Measurements from ENCODE around the gene SDHAF3. TPM values are rescaled to one million over a fixed set of nuclear protein-coding genes. Genes with fewer than 3 reads are reported as not detected.
A peak's percentile ranks its signal among the peaks of the same experiment; 100 is the strongest.
"Not testable (repeated sequence)": the region's sequence is repeated elsewhere in the genome, so short reads cannot be mapped to it uniquely, and the experiment has no call there.

SDHAF3 gene
- total and polyA plus RNA-seq, 7 donors = 12.9 to 22.6 (median 14.1) TPM

- H3K27ac ChIP-seq = peak overlapping the region; percentile 70
- H3K9me3 ChIP-seq = no peaks in the 10 kb centered on the region
- WGBS, 3 donors = 17 to 18% (median 17%) methylated on average over 13 of the region's 13 CpGs
- no peak for DNase-seq
- H3K27me3 ChIP-seq (ENCODE audit: insufficient read depth in 3 of 3, low read length in 2 of 3) = no peaks in the 10 kb centered on the region
- intact Hi-C loops (cut with DNase I) = no loop called here
- H3K36me3 ChIP-seq (ENCODE audit: insufficient read depth in 1 of 2, low read depth in 1 of 2) = no peaks in the 10 kb centered on the region
- H3K4me1 ChIP-seq = peaks cover 14% of the 10 kb centered on the region
- ATAC-seq = no peak
- TF ChIP-seq CTCF (IDR thresholded peaks at IDR 0.05) = no peak
- H3K4me3 ChIP-seq = peak overlapping the region; percentile 82
These were observed 914 bp downstream of the SDHAF3 start for GRCh38 chr7:97118306-97118917.

DNA sequence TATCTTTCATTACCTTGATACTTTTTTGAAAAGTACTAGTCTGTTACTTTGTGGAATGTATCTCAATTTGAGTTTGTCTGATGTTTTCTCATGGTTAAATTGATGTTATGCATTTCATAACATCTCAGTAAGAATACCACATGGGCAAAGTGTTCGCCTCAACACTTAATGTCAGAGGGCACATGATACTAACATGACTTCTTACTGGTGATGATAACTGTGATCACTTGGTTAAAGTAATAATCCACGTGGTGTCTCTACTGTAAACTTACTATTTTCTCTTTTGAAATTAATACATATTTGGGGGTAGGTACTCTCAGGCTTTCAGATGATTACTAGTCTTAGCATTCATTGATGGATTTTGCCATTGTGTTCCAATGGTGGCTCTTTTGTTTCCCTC, 2.2 kb downstream of the SDHAF3 start:
- Histone ChIP-seq H3K9me3 (no peaks in the 10 kb centered on the region), H3K27me3 (ENCODE audit: insufficient read depth in 3 of 3, low read length in 2 of 3) (no peaks in the 10 kb centered on the region), H3K27ac (no peak overlapping the region), H3K36me3 (ENCODE audit: insufficient read depth in 1 of 2, low read depth in 1 of 2) (no peaks in the 10 kb centered on the region), H3K4me3 (no peak overlapping the region), H3K4me1 (peaks cover 14% of the 10 kb centered on the region)
- DNase-seq = no peak
- intact Hi-C loops (cut with DNase I) = no loop called here
- no peak for ATAC-seq
- WGBS, 3 donors = 88 to 91% (median 89%) methylated on average over 2 of the region's 2 CpGs
- TF ChIP-seq CTCF (IDR thresholded peaks at IDR 0.05) = no peak

GRCh38 chr7:97120713-97121457, 3.4 kb downstream of the SDHAF3 start:
- TF ChIP-seq CTCF (IDR thresholded peaks at IDR 0.05) = no peak
- no peak overlapping the region for H3K27ac ChIP-seq
- no peak for ATAC-seq
- peaks cover 14% of the 10 kb centered on the region for H3K4me1 ChIP-seq
- H3K9me3 ChIP-seq = no peaks in the 10 kb centered on the region
- WGBS, 3 donors = 90 to 93% (median 90%) methylated on average over 5 of the region's 5 CpGs
- H3K27me3 ChIP-seq (ENCODE audit: insufficient read depth in 3 of 3, low read length in 2 of 3) = no peaks in the 10 kb centered on the region
- intact Hi-C loops (cut with DNase I) = no loop called here
- no peak overlapping the region for H3K4me3 ChIP-seq
- H3K36me3 ChIP-seq (ENCODE audit: insufficient read depth in 1 of 2, low read depth in 1 of 2) = no peaks in the 10 kb centered on the region
- no peak for DNase-seq

DNA sequence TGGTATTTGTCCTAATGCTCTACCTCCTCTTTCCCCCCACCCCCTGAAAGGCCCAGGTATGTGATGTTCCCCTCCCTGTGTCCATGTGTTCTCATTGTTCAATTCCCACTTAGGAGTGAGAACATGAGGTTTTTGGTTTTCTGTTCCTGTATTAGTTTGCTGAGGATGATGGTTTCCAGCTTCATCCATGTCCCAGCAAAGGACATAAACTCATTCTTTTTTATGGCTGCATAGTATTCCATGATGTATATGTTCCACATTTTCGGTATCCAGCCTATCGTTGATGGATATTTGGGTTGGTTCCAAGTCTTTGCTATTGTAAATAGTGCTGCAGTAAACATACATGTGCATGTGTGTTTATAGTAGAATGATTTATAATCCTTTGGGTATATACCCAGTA, 5.6 kb downstream of the SDHAF3 start:
- H3K27me3 ChIP-seq (ENCODE audit: insufficient read depth in 3 of 3, low read length in 2 of 3); H3K36me3 ChIP-seq (ENCODE audit: insufficient read depth in 1 of 2, low read depth in 1 of 2); intact Hi-C loops (cut with DNase I); H3K9me3 ChIP-seq; H3K4me3 ChIP-seq; DNase-seq; H3K27ac ChIP-seq; ATAC-seq: not testable (repeated sequence)
- H3K4me1 ChIP-seq = peaks cover 14% of the 10 kb centered on the region
- 80 to 94% (median 82%) methylated on average over 2 of the region's 2 CpGs for WGBS, 3 donors

GRCh38 chr7:97126483-97127171, 9.1 kb downstream of the SDHAF3 start:
- ATAC-seq = no peak
- 81 to 87% (median 82%) methylated on average over 15 of the region's 15 CpGs for WGBS, 3 donors

More at GRCh38 chr7:97126483-97127171, 9.1 kb downstream of the SDHAF3 start:
- H3K4me3 ChIP-seq = no peak overlapping the region
- no peak for DNase-seq
- H3K27ac ChIP-seq = no peak overlapping the region
- H3K4me1 ChIP-seq = no peaks in the 10 kb centered on the region
- no peaks in the 10 kb centered on the region for H3K36me3 ChIP-seq (ENCODE audit: insufficient read depth in 1 of 2, low read depth in 1 of 2)
- no peak for TF ChIP-seq CTCF (IDR thresholded peaks at IDR 0.05)
- H3K27me3 ChIP-seq (ENCODE audit: insufficient read depth in 3 of 3, low read length in 2 of 3) = no peaks in the 10 kb centered on the region
- intact Hi-C loops (cut with DNase I) = no loop called here
- no peaks in the 10 kb centered on the region for H3K9me3 ChIP-seq
